HEK293 (cell line): Measurements from ENCODE around the gene ZNF419.

Experiments
- ATF2 ChIP-seq: fragments of 450-650 bp; formaldehyde crosslinking; IDR thresholded peaks from 2 replicates; pipeline ENCODE4 v1.5.1; 2016; ENCODE audit warnings: missing biosample characterization, missing genetic modification characterization, low read depth
- CTCF ChIP-seq: fragments of 450-650 bp; formaldehyde crosslinking; IDR thresholded peaks from 2 replicates; pipeline ENCODE4 v1.5.1; 2016; ENCODE audit warnings: missing biosample characterization, missing genetic modification characterization
- REST ChIP-seq: fragments of 450-650 bp; formaldehyde crosslinking; IDR thresholded peaks from 2 replicates; pipeline ENCODE4 v1.5.1; 2016; ENCODE audit warnings: missing biosample characterization, missing genetic modification characterization
- ZBTB21 ChIP-seq: fragments of 450-650 bp; formaldehyde crosslinking; IDR thresholded peaks from 2 replicates; pipeline ENCODE4 v1.5.1; 2017; ENCODE audit warnings: missing biosample characterization, missing genetic modification characterization
- ZNF239 ChIP-seq: fragments of 450-650 bp; formaldehyde crosslinking; IDR thresholded peaks from 2 replicates; pipeline ENCODE4 v1.5.1; 2016; ENCODE audit warnings: missing biosample characterization, missing genetic modification characterization
- ZNF24 ChIP-seq: fragments of 450-650 bp; formaldehyde crosslinking; IDR thresholded peaks from 2 replicates; pipeline ENCODE4 v1.5.1; 2016; ENCODE audit warnings: missing biosample characterization, missing genetic modification characterization
- ZNF311 ChIP-seq: fragments of 450-650 bp; formaldehyde crosslinking; IDR thresholded peaks from 2 replicates; pipeline ENCODE4 v1.5.1; 2017; ENCODE audit warnings: missing biosample characterization, missing genetic modification characterization, borderline replicate concordance
- ZNF785 ChIP-seq: fragments of 450-650 bp; formaldehyde crosslinking; IDR thresholded peaks from 2 replicates; pipeline ENCODE4 v1.5.1; 2016; ENCODE audit warnings: missing biosample characterization, missing genetic modification characterization

- TF ChIP-seq CTCF (tag by site-specific recombination) (no peak), REST (no peak), ATF2 (tag by site-specific recombination) (no peak), ZBTB21 (tag by site-specific recombination) (no peak), ZNF785 (no peak), ZNF311 (no peak), ZNF239 (tag by site-specific recombination) (no peak), ZNF24 (tag by site-specific recombination) (no peak)
Observed at GRCh38 chr19:57511484-57511883, 23.9 kb downstream of the ZNF419 start.
